ENCODE results near the gene SH2D6.
A peak's percentile ranks its signal among the peaks of the same experiment; 100 is the strongest.
"Not testable (repeated sequence)": the region's sequence is repeated elsewhere in the genome, so short reads cannot be mapped to it uniquely, and the experiment has no call there.

SH2D6 gene

DNA sequence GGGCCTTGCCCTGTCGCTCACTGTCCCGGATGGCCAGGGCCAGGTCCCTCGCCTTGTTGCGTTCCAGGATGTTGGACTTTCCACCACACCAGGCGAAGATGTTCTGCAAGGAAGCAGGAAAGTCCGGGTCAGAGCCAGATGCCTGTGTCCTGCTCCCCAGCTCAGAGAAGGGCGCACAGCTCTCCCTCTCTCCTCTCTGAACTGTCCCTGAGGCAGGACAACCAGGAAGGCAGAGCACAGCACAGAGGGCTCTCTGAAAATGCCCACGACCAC, 19.4 kb upstream of the SH2D6 start:
- DNase-seq = no peak

GRCh38 chr2:85400023-85400422, 18.5 kb upstream of the SH2D6 start:
- DNase-seq = no peak

DNA sequence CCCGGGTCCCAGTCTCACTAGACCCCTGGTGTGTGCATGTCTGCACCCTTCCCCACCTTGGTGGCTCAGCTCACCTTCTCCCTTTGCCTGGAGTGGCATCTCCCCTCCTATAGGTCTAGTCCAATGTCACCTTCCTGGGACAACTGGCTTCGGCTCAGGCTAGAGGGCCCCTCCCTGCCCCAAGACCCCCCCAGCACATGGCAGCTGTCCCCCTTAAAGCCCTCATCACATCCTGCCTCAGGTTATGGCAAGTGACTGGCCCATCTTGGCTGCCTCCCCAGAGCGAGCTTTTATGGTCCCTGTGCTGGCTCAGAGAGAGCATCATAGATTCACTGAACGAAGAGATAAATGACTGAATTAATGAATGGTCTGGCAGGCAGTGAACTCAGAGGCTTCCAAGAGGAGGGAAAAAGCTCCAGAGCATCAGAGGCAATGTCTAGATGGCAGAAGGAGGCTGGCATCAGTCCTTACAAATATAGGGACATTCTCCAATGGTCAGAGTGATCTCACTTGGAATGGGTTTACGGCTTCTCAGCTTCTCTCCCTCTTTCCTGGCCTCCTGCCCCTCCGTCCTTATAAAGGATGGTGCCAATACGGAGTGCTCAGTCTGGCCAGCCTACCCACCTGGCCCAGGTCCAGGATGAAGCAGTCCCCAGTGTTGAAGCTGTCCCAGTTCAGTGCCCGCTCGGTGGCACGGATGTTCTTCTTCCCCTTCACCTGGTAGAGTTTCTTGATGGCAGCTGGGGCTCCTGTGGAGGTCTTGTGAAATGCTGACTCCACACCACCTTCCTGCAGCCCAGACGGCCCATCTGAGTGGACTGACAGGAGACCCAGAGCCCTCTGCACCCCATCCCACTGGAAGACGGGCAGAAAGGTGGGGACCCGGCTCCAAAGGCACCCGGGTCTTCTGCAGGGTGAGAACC, 17.7 kb upstream of the SH2D6 start:
- DNase-seq = no peak

- no peak for DNase-seq
Observed at GRCh38 chr2:85401464-85401805, 17.1 kb upstream of the SH2D6 start.

GRCh38 chr2:85401844-85402243, 16.7 kb upstream of the SH2D6 start:
- no peak for DNase-seq

DNA sequence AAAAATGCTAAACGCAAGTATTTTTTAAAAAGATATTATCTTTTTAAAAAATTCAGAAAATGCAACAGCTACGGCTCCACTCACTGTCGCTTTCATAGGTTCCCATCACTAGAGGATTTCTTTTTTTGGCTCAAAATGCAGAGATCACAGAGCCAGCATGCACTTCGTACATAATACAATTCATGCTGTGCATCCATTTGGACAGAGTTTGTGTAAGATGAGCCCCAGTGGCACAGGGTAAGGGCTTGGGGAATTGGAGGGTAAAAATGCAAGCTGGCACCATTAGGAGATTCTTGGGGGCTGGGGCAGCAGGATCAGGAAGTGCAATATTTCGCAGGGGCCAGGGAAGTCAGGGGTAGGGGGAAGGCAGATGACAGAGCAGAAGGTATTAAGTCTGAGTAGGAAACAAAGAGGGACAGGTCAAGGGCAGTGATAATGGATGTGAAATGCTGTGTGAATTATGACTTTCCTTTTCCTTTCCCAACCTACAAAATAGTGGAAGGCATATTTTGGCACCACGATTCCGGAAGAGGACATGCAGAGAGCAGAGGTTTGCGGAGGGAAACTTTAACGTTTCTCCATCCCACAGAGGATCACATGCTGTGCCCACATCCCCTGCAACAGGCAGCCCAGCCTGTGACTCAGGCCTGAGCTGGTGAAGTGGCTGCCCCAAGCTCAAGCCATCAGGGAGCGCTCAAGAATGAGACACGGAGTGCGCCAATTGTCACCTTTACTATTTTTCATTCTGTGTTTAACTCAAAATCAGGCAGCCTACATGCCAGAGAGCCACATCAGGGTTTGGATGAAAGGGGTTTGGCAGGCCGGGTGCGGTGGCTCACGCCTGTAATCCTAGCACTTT, 13.1 kb upstream of the SH2D6 start:
- DNase-seq = no peak

- no peak for DNase-seq
Observed at GRCh38 chr2:85409845-85410583, 8.5 kb upstream of the SH2D6 start, which contains the start of gene CAPG. Gene CAPG (minus strand): TSS chr2:85410366. CDS start chr2:85402145, 8,221 bp downstream.

GRCh38 chr2:85410584-85411404, 7.7 kb upstream of the SH2D6 start:
- DNase-seq = no peak

DNA sequence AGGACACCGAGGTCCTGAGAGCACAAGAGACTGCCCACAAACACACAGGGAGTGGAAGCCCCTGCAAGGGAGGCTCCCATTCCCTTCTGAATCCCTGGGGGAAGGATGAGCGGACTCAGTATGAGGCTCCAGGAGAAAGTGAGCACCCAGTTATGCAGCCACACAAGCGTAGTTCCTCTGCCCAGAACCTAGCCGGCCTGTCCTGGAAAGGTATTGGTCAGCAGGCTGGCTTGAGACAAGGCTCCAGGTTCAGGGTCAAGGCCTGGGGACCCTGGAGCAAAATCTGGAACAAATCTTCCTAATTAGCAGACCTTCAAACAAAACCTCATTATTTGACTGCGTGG, 7.1 kb upstream of the SH2D6 start:
- DNase-seq = no peak

GRCh38 chr2:85413592-85414420, 4.7 kb upstream of the SH2D6 start:
- no peak for DNase-seq

DNA sequence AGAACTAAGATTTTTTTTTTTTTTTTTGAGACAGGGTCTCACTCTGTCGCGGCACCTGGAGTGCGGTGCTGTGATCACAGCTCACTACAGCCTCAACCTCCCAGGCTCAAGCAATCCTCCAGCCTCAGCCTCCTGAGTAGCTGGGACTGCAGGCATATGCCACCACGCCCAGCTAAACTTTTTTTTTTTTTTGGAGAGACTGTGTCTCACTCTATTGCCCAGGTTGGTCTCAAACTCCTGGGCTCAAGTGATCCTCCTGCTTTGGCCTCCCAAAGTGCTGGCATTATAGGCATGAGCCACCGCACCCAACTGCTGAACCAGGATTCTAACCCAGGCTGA, 4.1 kb upstream of the SH2D6 start:
- DNase-seq = not testable (repeated sequence)

DNA sequence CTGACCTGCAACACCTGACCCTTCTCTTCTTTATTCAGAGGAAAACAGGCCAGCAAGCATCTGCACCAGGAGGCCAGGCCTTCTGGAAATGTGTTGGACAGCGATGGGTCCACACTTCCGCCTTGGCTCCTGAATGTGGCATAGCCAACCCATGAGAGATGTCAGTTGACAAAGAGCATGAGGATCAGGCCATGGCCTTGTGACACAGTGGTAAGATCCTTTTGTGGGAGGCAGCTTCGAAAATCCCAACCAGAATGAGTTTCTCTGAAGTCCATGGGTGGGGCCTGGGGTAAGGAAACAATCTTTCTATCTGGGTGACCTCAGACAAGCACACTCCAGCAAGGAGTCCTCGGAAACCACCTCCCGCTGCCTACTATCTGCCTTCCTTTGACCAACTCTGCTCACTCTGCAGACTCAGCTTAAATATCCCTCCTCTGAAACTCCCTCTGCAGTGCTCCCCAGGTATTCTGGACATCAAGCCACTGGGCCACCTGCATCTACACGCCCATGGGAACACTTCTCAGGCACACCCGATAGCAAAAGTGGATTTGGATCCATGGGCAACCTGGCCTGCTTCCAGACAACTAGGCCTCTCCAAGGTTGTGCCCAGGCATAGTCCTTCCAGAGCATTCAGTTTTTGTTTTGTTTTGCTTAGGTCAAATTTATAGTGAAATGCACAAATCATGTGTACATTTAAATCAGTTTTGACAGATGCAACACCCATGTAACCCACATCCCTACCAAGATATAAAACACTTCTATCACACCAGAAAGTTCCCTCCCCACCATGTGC, 3.6 kb upstream of the SH2D6 start:
- no peak for DNase-seq

- DNase-seq = no peak
Observed at GRCh38 chr2:85415980-85416650, 2.4 kb upstream of the SH2D6 start.

DNA sequence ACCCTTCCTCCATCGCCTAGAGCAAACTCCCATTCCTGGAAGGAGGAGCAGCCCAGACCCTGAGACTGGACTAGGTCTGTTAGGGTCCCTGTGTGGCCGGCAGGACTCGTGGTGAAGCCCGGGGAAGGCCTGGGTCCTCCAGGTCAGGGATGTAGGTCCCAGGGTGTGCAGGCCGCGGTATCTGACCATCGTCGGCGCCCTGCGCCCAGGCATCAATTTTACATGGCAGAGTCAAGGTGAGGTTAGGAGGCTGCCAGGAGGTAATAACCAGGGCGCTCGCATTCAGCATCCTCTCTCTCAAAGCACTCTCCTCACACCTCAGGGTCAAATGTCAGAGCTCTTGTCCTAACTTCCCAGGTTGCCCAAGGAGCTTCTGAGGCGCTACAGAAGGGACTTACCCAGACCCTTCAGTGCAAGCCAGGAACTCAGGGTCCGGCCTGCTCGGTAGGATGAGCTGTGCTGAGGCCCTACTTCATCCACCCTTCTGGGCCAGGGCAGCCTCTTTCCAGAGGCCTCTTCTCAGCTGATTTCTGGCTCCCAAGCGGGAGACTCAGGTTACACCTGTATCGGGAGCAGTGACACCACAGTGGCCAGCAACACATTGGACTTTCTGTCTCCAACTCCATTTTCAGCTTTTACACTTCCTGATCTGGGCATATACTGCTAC, 628 bp downstream of the SH2D6 start:
- no peak for DNase-seq

DNA sequence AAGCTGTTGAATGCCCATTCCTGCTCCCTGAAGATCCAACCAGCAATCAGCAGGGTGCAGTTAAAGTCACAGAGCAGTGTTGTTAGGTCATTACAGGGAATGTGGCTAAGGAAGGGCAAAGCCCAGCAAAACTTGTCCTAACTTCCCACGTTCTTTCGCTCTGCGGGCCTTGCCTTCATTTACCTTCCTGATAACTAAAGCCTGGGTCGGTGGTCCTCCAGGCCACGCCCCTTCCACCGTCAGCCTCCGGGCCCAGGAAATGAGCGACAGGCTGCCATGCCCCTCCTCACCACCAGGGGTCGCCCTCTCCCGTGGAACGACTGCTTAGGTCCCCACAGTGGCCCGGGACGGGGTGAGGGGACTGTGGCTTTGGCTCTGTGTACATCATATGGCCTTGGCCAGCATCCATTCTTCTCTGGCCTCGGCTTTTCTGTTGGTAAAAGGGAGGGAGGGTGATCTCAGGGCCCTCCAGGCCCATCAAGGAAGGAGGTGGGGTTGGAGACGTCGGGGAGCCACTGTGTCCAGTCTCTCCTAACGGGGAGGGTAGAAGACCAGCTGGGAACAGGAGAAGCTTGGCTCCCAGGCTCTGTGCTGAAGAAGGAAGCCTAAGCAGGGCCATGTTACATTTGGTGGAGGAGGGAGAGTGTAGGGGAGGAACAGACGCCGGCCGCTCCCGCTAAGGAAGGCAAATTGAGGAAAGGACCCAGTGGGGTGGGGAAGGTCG, 2.2 kb downstream of the SH2D6 start:
- peak; percentile 53 to 77 (median 65) for DNase-seq

GRCh38 chr2:85421260-85422071, 3.0 kb downstream of the SH2D6 start:
- DNase-seq = peak in 2 of 3 experiments; percentile 44 to 52

DNA sequence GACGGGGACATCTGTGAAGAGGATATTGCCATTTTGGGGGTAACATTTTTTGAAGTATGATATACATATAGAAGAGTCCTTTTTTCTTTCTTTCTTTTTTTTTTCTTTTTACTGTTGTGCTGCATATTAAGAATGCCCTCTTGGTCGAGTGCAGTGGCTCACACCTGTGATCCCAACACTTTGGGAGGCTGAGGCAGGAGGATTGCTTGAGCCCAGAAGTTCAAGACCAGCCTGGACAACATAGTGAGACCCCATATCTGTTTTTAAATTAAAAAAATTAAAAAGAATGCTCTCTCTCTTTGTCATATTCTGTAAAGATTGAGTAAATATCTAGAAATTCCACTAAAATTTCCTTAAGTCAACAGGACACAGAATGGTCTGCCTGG, 3.6 kb downstream of the SH2D6 start:
- DNase-seq = no peak

- no peak for DNase-seq
Observed at GRCh38 chr2:85423525-85423924, 5.0 kb downstream of the SH2D6 start.

Measured in NCI-H1417 (cell line).